GM18520 (cell line): ENCODE results near the gene SALL3.

Experiments used
- ATAC-seq: cut with Tn5 transposase; IDR thresholded peaks from one replicate; pipeline ENCODE4 v1.9.1; 2021; ENCODE audit not compliant: unreplicated experiment

SALL3 gene

GRCh38 chr18:79000997-79001396 lies 21.4 kb downstream of the SALL3 start:
- ATAC-seq = no peak

GRCh38 chr18:79005653-79006052 lies 26.0 kb downstream of the SALL3 start:
- no peak for ATAC-seq

- no peak for ATAC-seq
These were observed 26.6 kb downstream of the SALL3 start for GRCh38 chr18:79006106-79006795.

GRCh38 chr18:79007440-79007839 lies 27.8 kb downstream of the SALL3 start:
- no peak for ATAC-seq

GRCh38 chr18:79008356-79008940 lies 28.8 kb downstream of the SALL3 start:
- no peak for ATAC-seq

- ATAC-seq = no peak
These were observed 31.2 kb downstream of the SALL3 start for GRCh38 chr18:79010802-79011201.

- no peak for ATAC-seq
These were observed 31.8 kb downstream of the SALL3 start for GRCh38 chr18:79011300-79011870.

- no peak for ATAC-seq
These were observed 34.3 kb downstream of the SALL3 start for GRCh38 chr18:79013869-79014268.

GRCh38 chr18:79018911-79019310 lies 39.3 kb downstream of the SALL3 start:
- no peak for ATAC-seq

GRCh38 chr18:79019881-79020280 lies 40.3 kb downstream of the SALL3 start:
- ATAC-seq = no peak

- no peak for ATAC-seq
These were observed 43.0 kb downstream of the SALL3 start for GRCh38 chr18:79022603-79023002.

GRCh38 chr18:79026491-79026890 lies 46.9 kb downstream of the SALL3 start:
- ATAC-seq = no peak

- no peak for ATAC-seq
These were observed 51.1 kb downstream of the SALL3 start for GRCh38 chr18:79030680-79031079.

- no peak for ATAC-seq
These were observed 62.7 kb downstream of the SALL3 start for GRCh38 chr18:79042276-79042675.

- ATAC-seq = no peak
These were observed 63.7 kb downstream of the SALL3 start for GRCh38 chr18:79043288-79043687.

GRCh38 chr18:79046522-79046921 lies 66.9 kb downstream of the SALL3 start:
- ATAC-seq = no peak

GRCh38 chr18:79047556-79048244 lies 68.1 kb downstream of the SALL3 start:
- ATAC-seq = no peak

- no peak for ATAC-seq
These were observed 68.6 kb downstream of the SALL3 start for GRCh38 chr18:79048245-79048632.

- no peak for ATAC-seq
These were observed 69.9 kb downstream of the SALL3 start for GRCh38 chr18:79049506-79049905.
